ENCODE results near the gene NRAS. TPM values are rescaled to one million over a fixed set of nuclear protein-coding genes. Genes with fewer than 3 reads are reported as not detected.

Gene NRAS
- total and polyA plus RNA-seq, 11 donors: 4.2 to 25.7 (median 10.2) TPM

- no peak overlapping the region for H3K4me3 ChIP-seq
- H3K36me3 ChIP-seq: no peaks in the 10 kb centered on the region
- DNase-seq (no peak), ATAC-seq (no peak)
- 65 to 71% (median 66%) methylated on average over 1 of the region's 1 CpG for WGBS, 4 donors
- no peak overlapping the region for H3K27ac ChIP-seq
- no peaks in the 10 kb centered on the region for H3K4me1 ChIP-seq
- H3K9me3 ChIP-seq: no peaks in the 10 kb centered on the region
- TF ChIP-seq POLR2A (IDR thresholded peaks at IDR 0.05): no peak
- no peak for TF ChIP-seq CTCF (IDR thresholded peaks at IDR 0.05)
- intact Hi-C loops (cut with DNase I): no loop called here
- H3K27me3 ChIP-seq: peaks cover 0 to 20% (median 0%) of the 10 kb centered on the region in 9 donors
These were observed 26.4 kb downstream of the NRAS start for GRCh38 chr1:114690148-114690547.

- DNase-seq: no peak
- Histone ChIP-seq H3K4me1 (no peaks in the 10 kb centered on the region), H3K27ac (no peak overlapping the region), H3K27me3 (peaks cover 0 to 20% (median 0%) of the 10 kb centered on the region in 9 donors), H3K36me3 (no peaks in the 10 kb centered on the region), H3K4me3 (no peak overlapping the region), H3K9me3 (no peaks in the 10 kb centered on the region)
- intact Hi-C loops (cut with DNase I): no loop called here
- TF ChIP-seq CTCF (IDR thresholded peaks at IDR 0.05) (no peak), POLR2A (IDR thresholded peaks at IDR 0.05) (no peak)
- WGBS, 4 donors: 81 to 84% (median 82%) methylated on average over 4 of the region's 4 CpGs
- no peak for ATAC-seq
These were observed 28.0 kb downstream of the NRAS start for GRCh38 chr1:114688526-114688925.

- Histone ChIP-seq H3K36me3 (no peaks in the 10 kb centered on the region), H3K27me3 (peaks cover 0 to 20% (median 0%) of the 10 kb centered on the region in 9 donors), H3K4me3 (no peak overlapping the region), H3K27ac (no peak overlapping the region), H3K9me3 (no peaks in the 10 kb centered on the region), H3K4me1 (no peaks in the 10 kb centered on the region)
- WGBS, 4 donors: 74 to 86% (median 82%) methylated on average over 5 of the region's 5 CpGs
- ATAC-seq (no peak), DNase-seq (no peak)
- TF ChIP-seq POLR2A (IDR thresholded peaks at IDR 0.05) (no peak), CTCF (IDR thresholded peaks at IDR 0.05) (no peak)
- intact Hi-C loops (cut with DNase I): no loop called here
These were observed 30.7 kb downstream of the NRAS start for GRCh38 chr1:114685851-114686250.

- ATAC-seq (no peak), DNase-seq (no peak)
- H3K36me3 ChIP-seq: no peaks in the 10 kb centered on the region
- H3K9me3 ChIP-seq: no peaks in the 10 kb centered on the region
- TF ChIP-seq CTCF (IDR thresholded peaks at IDR 0.05): no peak
- TF ChIP-seq POLR2A (IDR thresholded peaks at IDR 0.05): no peak
- whole genome bisulfite sequencing, 4 donors: 72 to 84% (median 77%) methylated on average over 5 of the region's 5 CpGs
- no peak overlapping the region for H3K27ac ChIP-seq
- intact Hi-C loops (cut with DNase I): loop anchor here in 2 of 10 donors (10.0 kb wide), 3 partner anchors 103 to 333 kb away; no protein-coding TSS in a partner anchor
- H3K4me3 ChIP-seq: no peak overlapping the region
- H3K27me3 ChIP-seq: peaks cover 0 to 10% (median 3%) of the 10 kb centered on the region in 9 donors
- H3K4me1 ChIP-seq: no peaks in the 10 kb centered on the region
These were observed 38.9 kb downstream of the NRAS start for GRCh38 chr1:114677691-114678090.

All from heart left ventricle (tissue), 16 donors.